Cardiac muscle cell (in vitro differentiated cells and primary cell): ENCODE results near the gene GFI1B. TPM values are rescaled to one million over a fixed set of nuclear protein-coding genes. Genes with fewer than 3 reads are reported as not detected.

Experiments
- DNase-seq, 2 donors: peaks; one replicate each; pipeline versions ENCODE4 v3.0.0 to v3.0.0-alpha.2; 2010 to 2017; ENCODE audit warnings: low read depth in 1 of 2, low spot score in 1 of 2
- H3K27ac ChIP-seq: fragments of 200-600 bp; sonication (generic); 2 replicates; pipeline ENCODE4 v1.5.1; 2016
- H3K27me3 ChIP-seq: fragments of 200-600 bp; sonication (generic); 2 replicates; pipeline ENCODE4 v1.6.0; 2016; ENCODE audit warnings: control low read depth
- H3K36me3 ChIP-seq: fragments of 200-600 bp; sonication (generic); 2 replicates; pipeline ENCODE4 v1.5.1; 2016; ENCODE audit warnings: control low read depth
- H3K4me1 ChIP-seq: fragments of 200-600 bp; sonication (generic); 2 replicates; pipeline ENCODE4 v1.8.1; 2017; ENCODE audit warnings: low read depth, mild to moderate bottlenecking, mixed run types
- H3K4me3 ChIP-seq: fragments of 200-600 bp; sonication (generic); 2 replicates; pipeline ENCODE4 v1.5.1; 2016; ENCODE audit warnings: mild to moderate bottlenecking
- H3K9me3 ChIP-seq: fragments of 200-600 bp; sonication (generic); 2 replicates; pipeline ENCODE4 v1.5.1; 2017; ENCODE audit warnings: low read depth, mild to moderate bottlenecking, control low read depth
- polyA plus RNA-seq: library from polyadenylated mRNA; unstranded; fragments of >200 nt; fragmentation: Nextera tagmentation; extraction: Ambion mirVana; gene quantifications from 2 replicates; pipeline ENCODE4 v1.2.1, GENCODE V29; 2016
- total RNA-seq: library from RNA; depleted of rRNA; stranded (reverse); fragments of >200 nt; gene quantifications from 2 replicates; pipeline ENCODE4 v1.2.3, GENCODE V29; 2016
- TF ChIP-seq, protein P1 (sequence below): IDR thresholded peaks from 2 replicates; pipeline ENCODE4 v1.5.1; 2012; ENCODE audit warnings: low read depth, mild to moderate bottlenecking, low read length

Gene GFI1B
- total and polyA plus RNA-seq, 2 experiments from 2014 or later = 0.06 TPM; not detected in 1

DNA sequence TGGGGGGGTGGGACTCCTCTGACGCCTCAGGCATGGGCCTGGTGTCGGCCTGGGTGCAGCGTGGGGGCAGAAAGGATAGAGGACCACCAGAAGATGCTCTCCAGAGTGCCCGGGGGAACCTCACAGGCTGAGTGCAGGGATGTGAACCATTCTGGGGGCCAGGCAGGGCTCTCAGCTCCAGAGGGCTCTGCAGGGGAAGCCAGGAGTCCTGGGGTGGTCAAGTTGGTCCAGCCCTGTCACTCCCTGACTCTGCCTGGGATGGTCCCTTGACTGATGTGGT, 6.5 kb downstream of the GFI1B start:
- no peaks in the 10 kb centered on the region for H3K9me3 ChIP-seq
- no peak overlapping the region for H3K4me3 ChIP-seq
- no peak for DNase-seq
- H3K27me3 ChIP-seq = peaks cover 13% of the 10 kb centered on the region
- TF ChIP-seq, protein P1, sequence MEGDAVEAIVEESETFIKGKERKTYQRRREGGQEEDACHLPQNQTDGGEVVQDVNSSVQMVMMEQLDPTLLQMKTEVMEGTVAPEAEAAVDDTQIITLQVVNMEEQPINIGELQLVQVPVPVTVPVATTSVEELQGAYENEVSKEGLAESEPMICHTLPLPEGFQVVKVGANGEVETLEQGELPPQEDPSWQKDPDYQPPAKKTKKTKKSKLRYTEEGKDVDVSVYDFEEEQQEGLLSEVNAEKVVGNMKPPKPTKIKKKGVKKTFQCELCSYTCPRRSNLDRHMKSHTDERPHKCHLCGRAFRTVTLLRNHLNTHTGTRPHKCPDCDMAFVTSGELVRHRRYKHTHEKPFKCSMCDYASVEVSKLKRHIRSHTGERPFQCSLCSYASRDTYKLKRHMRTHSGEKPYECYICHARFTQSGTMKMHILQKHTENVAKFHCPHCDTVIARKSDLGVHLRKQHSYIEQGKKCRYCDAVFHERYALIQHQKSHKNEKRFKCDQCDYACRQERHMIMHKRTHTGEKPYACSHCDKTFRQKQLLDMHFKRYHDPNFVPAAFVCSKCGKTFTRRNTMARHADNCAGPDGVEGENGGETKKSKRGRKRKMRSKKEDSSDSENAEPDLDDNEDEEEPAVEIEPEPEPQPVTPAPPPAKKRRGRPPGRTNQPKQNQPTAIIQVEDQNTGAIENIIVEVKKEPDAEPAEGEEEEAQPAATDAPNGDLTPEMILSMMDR = no peak
- H3K36me3 ChIP-seq = no peaks in the 10 kb centered on the region
- no peak overlapping the region for H3K27ac ChIP-seq
- peaks cover 5% of the 10 kb centered on the region for H3K4me1 ChIP-seq

DNA sequence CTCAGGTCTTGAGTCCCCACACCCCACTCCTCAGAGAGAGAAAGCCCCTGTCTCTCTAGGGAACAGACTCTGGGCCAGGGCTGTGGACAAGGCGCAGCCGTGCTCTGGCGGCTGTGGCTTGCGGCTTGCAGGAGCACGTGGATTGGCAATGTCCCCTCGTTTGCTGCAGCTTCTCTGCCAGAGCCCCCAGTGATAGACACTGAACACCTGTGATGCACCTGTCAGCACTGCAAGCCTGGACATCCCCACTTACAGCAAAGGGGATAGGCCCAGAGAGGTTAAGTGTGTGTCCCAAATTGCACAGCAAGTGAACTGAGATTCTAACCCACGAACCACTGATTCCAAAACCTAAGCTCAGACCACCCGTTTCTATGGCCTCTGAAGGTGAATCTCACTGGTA, 7.0 kb downstream of the GFI1B start:
- H3K27ac ChIP-seq = no peak overlapping the region
- DNase-seq = no peak
- H3K36me3 ChIP-seq = no peaks in the 10 kb centered on the region
- no peaks in the 10 kb centered on the region for H3K9me3 ChIP-seq
- H3K4me1 ChIP-seq = peaks cover 5% of the 10 kb centered on the region
- peaks cover 8% of the 10 kb centered on the region for H3K27me3 ChIP-seq
- no peak overlapping the region for H3K4me3 ChIP-seq
- TF ChIP-seq, protein P1 = no peak

DNA sequence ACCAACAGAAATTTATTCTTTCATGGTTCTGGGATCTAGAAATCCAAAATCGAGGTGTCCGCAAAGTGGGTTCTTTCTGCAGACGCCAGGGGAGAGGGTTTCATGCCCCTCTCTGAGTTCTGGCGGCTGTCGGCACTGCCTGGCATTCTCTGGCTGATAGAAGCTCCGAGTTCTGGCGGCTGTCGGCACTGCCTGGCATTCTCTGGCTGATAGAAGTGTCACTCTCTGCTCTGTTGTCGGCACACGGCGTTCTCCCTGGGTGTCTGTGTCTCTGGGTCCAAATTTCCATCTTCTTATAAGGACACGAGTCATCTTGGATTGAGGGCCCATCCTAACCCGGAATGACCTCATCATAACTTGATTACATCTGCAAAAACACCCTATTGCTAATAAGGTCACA, 7.6 kb downstream of the GFI1B start:
- no peak for DNase-seq
- Histone ChIP-seq H3K4me3 (no peak overlapping the region), H3K9me3 (no peaks in the 10 kb centered on the region), H3K36me3 (no peaks in the 10 kb centered on the region), H3K27ac (no peak overlapping the region), H3K4me1 (peaks cover 5% of the 10 kb centered on the region), H3K27me3 (peaks cover 3% of the 10 kb centered on the region)
- TF ChIP-seq, protein P1 = no peak

DNA sequence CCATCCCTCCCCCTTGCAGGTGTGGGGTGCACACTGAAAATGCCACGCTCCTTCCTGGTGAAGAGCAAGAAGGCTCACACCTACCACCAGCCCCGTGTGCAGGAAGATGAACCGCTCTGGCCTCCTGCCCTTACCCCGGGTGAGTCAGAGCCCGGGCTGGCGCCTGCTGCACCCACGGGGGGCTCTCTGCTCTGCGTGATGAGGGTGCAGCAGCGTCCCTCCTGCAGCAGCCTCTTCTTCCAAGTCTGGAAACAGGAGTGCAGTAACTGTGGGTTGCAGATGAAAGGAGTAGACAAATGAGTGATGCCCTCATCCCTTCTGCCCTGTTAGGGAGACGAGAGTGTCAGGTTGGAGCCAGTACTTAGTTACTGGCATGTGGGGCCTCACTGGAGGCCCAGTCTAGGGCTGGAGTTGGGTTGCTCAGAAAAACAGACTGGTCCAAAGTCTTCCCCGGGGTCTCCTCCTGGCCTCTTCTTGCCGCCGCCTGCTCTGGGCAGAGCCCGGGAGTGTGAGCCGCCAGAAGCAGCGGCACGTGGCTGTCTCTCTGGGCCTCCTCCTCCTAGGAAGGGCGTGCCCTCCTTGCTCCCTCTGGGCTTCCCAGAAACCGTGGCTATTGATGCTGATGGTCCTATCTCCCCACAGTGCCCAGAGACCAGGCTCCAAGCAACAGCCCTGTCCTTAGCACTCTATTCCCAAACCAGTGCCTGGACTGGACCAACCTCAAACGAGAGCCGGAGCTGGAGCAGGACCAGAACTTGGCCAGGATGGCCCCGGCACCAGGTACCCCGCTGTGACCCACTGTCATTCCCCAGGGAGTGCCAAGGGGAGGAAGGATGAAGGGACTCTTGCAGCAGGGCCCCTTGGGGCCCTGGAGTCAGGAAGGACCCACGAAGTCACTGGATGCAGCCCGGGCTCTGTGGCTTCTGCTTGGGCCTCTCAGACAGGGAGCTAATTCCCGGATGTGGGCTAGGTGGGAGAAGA, 8.4 kb downstream of the GFI1B start:
- TF ChIP-seq, protein P1 = no peak
- Histone ChIP-seq H3K36me3 (no peaks in the 10 kb centered on the region), H3K4me1 (peaks cover 5% of the 10 kb centered on the region), H3K9me3 (no peaks in the 10 kb centered on the region), H3K27me3 (no peaks in the 10 kb centered on the region), H3K4me3 (no peak overlapping the region), H3K27ac (no peak overlapping the region)
- DNase-seq = no peak

DNA sequence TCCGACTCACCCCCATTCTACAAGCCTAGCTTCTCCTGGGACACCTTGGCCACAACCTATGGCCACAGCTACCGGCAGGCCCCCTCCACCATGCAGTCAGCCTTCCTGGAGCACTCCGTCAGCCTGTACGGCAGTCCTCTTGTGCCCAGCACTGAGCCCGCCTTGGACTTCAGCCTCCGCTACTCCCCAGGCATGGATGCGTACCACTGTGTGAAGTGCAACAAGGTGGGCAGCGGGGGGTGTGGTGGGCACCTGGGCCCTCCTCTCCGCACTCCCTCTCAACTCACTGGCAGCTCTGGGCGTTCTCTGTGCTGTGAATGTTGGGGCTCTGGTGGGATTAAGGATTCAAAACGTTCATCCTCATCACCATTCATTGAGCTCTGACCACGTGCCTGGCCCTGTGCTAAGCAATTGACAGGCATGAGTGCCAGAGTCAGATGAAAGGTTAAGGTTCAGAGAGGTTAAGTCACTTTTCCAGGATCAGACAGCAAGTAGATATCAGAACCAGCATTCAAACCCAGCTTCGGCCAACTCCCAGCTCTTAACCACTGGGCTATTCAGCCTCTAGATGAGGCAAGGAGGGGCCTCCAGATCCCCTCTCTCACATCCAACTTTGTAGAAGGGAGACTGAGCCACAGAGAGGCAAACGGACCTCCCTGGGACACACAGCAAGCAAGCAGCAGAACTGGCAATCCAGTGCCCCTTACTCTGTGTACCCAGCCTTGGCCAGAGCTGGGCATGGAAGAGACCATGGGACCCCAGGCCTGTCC, 9.9 kb downstream of the GFI1B start:
- Histone ChIP-seq H3K27ac (no peak overlapping the region), H3K27me3 (no peaks in the 10 kb centered on the region), H3K36me3 (no peaks in the 10 kb centered on the region), H3K9me3 (no peaks in the 10 kb centered on the region), H3K4me3 (no peak overlapping the region), H3K4me1 (peaks cover 5% of the 10 kb centered on the region)
- DNase-seq = no peak
- TF ChIP-seq, protein P1 = no peak
